ENCODE data around the gene CDH13.

DNA sequence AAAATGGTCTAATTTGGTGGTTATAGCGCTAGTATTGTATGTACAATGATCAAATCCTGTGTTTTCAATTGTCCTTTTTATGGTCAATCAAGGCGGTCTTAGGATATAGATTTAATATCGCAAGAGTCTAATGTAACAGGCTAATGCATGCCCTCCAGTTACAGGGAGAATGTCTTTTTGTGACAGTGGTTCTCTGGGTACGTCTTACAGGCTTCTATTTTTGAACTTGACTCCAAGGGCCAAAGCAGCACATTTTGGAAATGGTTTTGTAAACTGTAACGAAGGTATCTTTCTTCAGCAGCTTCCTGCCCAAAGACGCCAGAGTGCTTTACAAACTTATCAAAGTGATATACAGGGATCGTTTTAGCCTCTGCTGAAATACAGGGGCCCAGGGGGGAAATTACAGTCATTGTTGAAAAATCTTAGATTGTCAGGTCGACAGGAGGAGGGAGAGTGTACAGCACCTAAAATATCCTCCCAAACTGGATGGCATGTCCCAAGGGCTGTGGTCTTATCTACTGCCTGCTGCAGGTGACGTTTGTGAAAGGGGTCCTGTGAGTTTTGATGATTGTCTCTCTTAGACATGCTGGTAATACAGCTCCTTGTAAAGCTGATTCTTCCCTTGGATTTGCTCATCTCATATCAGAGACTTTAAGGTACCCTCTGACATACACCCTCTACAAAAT is 288.5 kb downstream of the CDH13 start:
- TF ChIP-seq ARNTL (CRISPR knock-in tag; IDR thresholded peaks at IDR 0.05; ENCODE audit: borderline replicate concordance, low read depth) (no peak), ZNF565 (CRISPR knock-in tag; conservative IDR thresholded peaks at IDR 0.05; ENCODE audit: low read depth) (no peak), ZFP3 (CRISPR knock-in tag; IDR thresholded peaks at IDR 0.05) (no peak)
- TF ChIP-seq, protein P1, sequence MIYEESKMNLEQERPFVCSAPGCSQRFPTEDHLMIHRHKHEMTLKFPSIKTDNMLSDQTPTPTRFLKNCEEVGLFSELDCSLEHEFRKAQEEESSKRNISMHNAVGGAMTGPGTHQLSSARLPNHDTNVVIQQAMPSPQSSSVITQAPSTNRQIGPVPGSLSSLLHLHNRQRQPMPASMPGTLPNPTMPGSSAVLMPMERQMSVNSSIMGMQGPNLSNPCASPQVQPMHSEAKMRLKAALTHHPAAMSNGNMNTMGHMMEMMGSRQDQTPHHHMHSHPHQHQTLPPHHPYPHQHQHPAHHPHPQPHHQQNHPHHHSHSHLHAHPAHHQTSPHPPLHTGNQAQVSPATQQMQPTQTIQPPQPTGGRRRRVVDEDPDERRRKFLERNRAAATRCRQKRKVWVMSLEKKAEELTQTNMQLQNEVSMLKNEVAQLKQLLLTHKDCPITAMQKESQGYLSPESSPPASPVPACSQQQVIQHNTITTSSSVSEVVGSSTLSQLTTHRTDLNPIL (CRISPR knock-in tag; IDR thresholded peaks at IDR 0.05; ENCODE audit: low read depth) = no peak

Data from SK-N-SH treated with all-trans-retinoic acid at 6 μM for 48 hours (cell line).